Colonic mucosa (tissue), 4 donors: ENCODE measurements around the gene KRT6C. TPM values are rescaled to one million over a fixed set of nuclear protein-coding genes. Genes with fewer than 3 reads are reported as not detected.
A peak's percentile ranks its signal among the peaks of the same experiment; 100 is the strongest.

Experiments
- DNase-seq: peaks from one replicate; pipeline ENCODE4 v3.0.0-alpha.2; 2020
- H3K27ac ChIP-seq: fragments of 200-600 bp; one replicate; pipeline ENCODE4 v1.8.0; 2021
- H3K27me3 ChIP-seq: fragments of 200-600 bp; one replicate; pipeline ENCODE4 v1.8.0; 2021
- H3K36me3 ChIP-seq: fragments of 200-600 bp; one replicate; pipeline ENCODE4 v1.8.0; 2021
- H3K4me1 ChIP-seq: fragments of 200-600 bp; one replicate; pipeline ENCODE4 v1.8.0; 2021; ENCODE audit warnings: mild to moderate bottlenecking
- H3K4me3 ChIP-seq: fragments of 200-600 bp; one replicate; pipeline ENCODE4 v1.8.0; 2021
- H3K9ac ChIP-seq, 2 donors: one replicate each; pipeline ENCODE4 v1.7.0; 2013; ENCODE audit warnings: control low read depth in 2 of 2, low read depth in 2 of 2, low read length in 2 of 2
- H3K9me3 ChIP-seq: fragments of 200-600 bp; one replicate; pipeline ENCODE4 v1.8.0; 2021
- CTCF ChIP-seq: fragments of 200-600 bp; IDR thresholded peaks from one replicate; pipeline ENCODE4 v1.8.0; 2022; ENCODE audit warnings: antibody characterized with exemption, mild to moderate bottlenecking
- intact Hi-C: fragments of 100-400 bp; cut with DNase I; formaldehyde crosslinking; loops from one replicate; pipeline ENCODE4 v1.14.1; 2022
- total RNA-seq, 2 donors: library from RNA; stranded (reverse); fragmentation: NEBNext Ultra II Directional in 1 of 2; extraction: Animal tissue kit (Norgen Biotek cat#: 25700) in 1 of 2; gene quantifications; one replicate each; pipeline ENCODE4 v1.2.1, GENCODE V29; 2021
- donor health status: healthy.
- donor health status: DM: no; HTN: no; CAD: no.
- donor health status: DM: no; HTN: no; CAD: no.

Gene KRT6C
- total RNA-seq, 2 donors from 2014 or later: not detected

GRCh38 chr12:52515319-52515646 is 41.7 kb upstream of the KRT6C start:
- no peak for TF ChIP-seq CTCF
- no peaks in the 10 kb centered on the region for H3K9me3 ChIP-seq
- intact Hi-C loops: no loop called here
- no peaks in the 10 kb centered on the region for H3K36me3 ChIP-seq
- H3K4me3 ChIP-seq: no peak overlapping the region
- H3K4me1 ChIP-seq: no peaks in the 10 kb centered on the region
- no peak for DNase-seq
- H3K9ac ChIP-seq: no peak overlapping the region
- no peak overlapping the region for H3K27ac ChIP-seq
- no peaks in the 10 kb centered on the region for H3K27me3 ChIP-seq

- Histone ChIP-seq H3K27me3 (no peaks in the 10 kb centered on the region), H3K9ac (no peak overlapping the region), H3K27ac (no peak overlapping the region), H3K9me3 (no peaks in the 10 kb centered on the region), H3K4me3 (no peak overlapping the region), H3K4me1 (no peaks in the 10 kb centered on the region), H3K36me3 (no peaks in the 10 kb centered on the region)
- TF ChIP-seq CTCF: no peak
- intact Hi-C loops: no loop called here
- peak; percentile 14 for DNase-seq
These were observed 41.1 kb upstream of the KRT6C start for GRCh38 chr12:52514471-52515318.

GRCh38 chr12:52513736-52514135 is 40.1 kb upstream of the KRT6C start:
- intact Hi-C loops: no loop called here
- H3K27ac ChIP-seq: no peak overlapping the region

GRCh38 chr12:52508211-52508610 is 34.6 kb upstream of the KRT6C start:
- no peak overlapping the region for H3K27ac ChIP-seq
- no peak for TF ChIP-seq CTCF
- no peak overlapping the region for H3K4me3 ChIP-seq
- H3K36me3 ChIP-seq: no peaks in the 10 kb centered on the region
- no peaks in the 10 kb centered on the region for H3K27me3 ChIP-seq
- intact Hi-C loops: loop anchor here (5.0 kb wide), 1 partner anchor 116 kb away; no protein-coding TSS in a partner anchor
- H3K9ac ChIP-seq: no peak overlapping the region
- no peaks in the 10 kb centered on the region for H3K4me1 ChIP-seq
- DNase-seq: no peak
- no peaks in the 10 kb centered on the region for H3K9me3 ChIP-seq

More at GRCh38 chr12:52513736-52514135, 40.1 kb upstream of the KRT6C start:
- H3K9ac ChIP-seq: no peak overlapping the region
- no peak for TF ChIP-seq CTCF
- no peak overlapping the region for H3K4me3 ChIP-seq
- H3K4me1 ChIP-seq: no peaks in the 10 kb centered on the region
- H3K36me3 ChIP-seq: no peaks in the 10 kb centered on the region
- DNase-seq: no peak
- no peaks in the 10 kb centered on the region for H3K9me3 ChIP-seq
- no peaks in the 10 kb centered on the region for H3K27me3 ChIP-seq

GRCh38 chr12:52506858-52507715 is 33.5 kb upstream of the KRT6C start:
- Histone ChIP-seq H3K27me3 (no peaks in the 10 kb centered on the region), H3K36me3 (no peaks in the 10 kb centered on the region), H3K9me3 (no peaks in the 10 kb centered on the region), H3K27ac (no peak overlapping the region), H3K4me3 (no peak overlapping the region), H3K4me1 (no peaks in the 10 kb centered on the region), H3K9ac (no peak overlapping the region)
- no peak for DNase-seq
- TF ChIP-seq CTCF: peak; percentile 47
- intact Hi-C loops: loop anchor here (5.0 kb wide), 1 partner anchor 115 kb away; no protein-coding TSS in a partner anchor
